GM23338 (cell line): ENCODE measurements around the gene TRAF7. TPM values are rescaled to one million over a fixed set of nuclear protein-coding genes. Genes with fewer than 3 reads are reported as not detected.

Source experiments
- ATAC-seq: fragments of 200-7000 bp; cut with Tn5 transposase; 3 replicates; pipeline ENCODE4 v1.9.1; 2020
- DNase-seq: peaks from one replicate; pipeline ENCODE4 v3.0.0-alpha.2; 2015; ENCODE audit warnings: low spot score
- H2AFZ ChIP-seq: fragments of 200-600 bp; sonication (generic); 2 replicates; pipeline ENCODE4 v1.8.0; 2016; ENCODE audit warnings: antibody characterized with exemption, mild to moderate bottlenecking, moderate library complexity
- H3F3A ChIP-seq: fragments of 200-600 bp; sonication (generic); replicated peaks from 2 replicates; pipeline ENCODE4 v1.8.0; 2017; ENCODE audit warnings: antibody characterized with exemption, mixed run types, low read depth
- H3K27ac ChIP-seq: fragments of 200-600 bp; sonication (generic); 2 replicates; pipeline ENCODE4 v1.6.1; 2016; ENCODE audit warnings: low read depth
- H3K27me3 ChIP-seq: fragments of 200-600 bp; sonication (generic); 2 replicates; pipeline ENCODE4 v1.8.0; 2016; ENCODE audit warnings: mild to moderate bottlenecking, mixed run types, moderate library complexity; ENCODE audit not compliant: insufficient read depth
- H3K36me3 ChIP-seq: fragments of 200-600 bp; sonication (generic); 2 replicates; pipeline ENCODE4 v1.8.0; 2016; ENCODE audit warnings: mild to moderate bottlenecking; ENCODE audit not compliant: insufficient read depth
- H3K4me1 ChIP-seq: fragments of 200-600 bp; sonication (generic); 2 replicates; pipeline ENCODE4 v1.8.0; 2016; ENCODE audit warnings: mild to moderate bottlenecking, moderate library complexity; ENCODE audit not compliant: insufficient read depth
- H3K4me2 ChIP-seq: fragments of 200-600 bp; sonication (generic); 2 replicates; pipeline ENCODE4 v1.7.1; 2017; ENCODE audit warnings: mixed run types
- H3K4me3 ChIP-seq: fragments of 200-600 bp; sonication (generic); 2 replicates; pipeline ENCODE4 v1.6.1; 2016; ENCODE audit warnings: mixed run types
- H3K79me2 ChIP-seq: fragments of 200-600 bp; sonication (generic); replicated peaks from 2 replicates; pipeline ENCODE4 v1.8.0; 2017; ENCODE audit warnings: mild to moderate bottlenecking; ENCODE audit not compliant: insufficient read depth
- H3K9me2 ChIP-seq: fragments of 200-600 bp; sonication (generic); 2 replicates; pipeline ENCODE4 v1.8.0; 2017; ENCODE audit not compliant: insufficient read depth
- H4K20me1 ChIP-seq: fragments of 200-600 bp; sonication (generic); replicated peaks from 2 replicates; pipeline ENCODE4 v1.8.0; 2017; ENCODE audit warnings: mild to moderate bottlenecking; ENCODE audit not compliant: insufficient read depth
- H3K27ac Mint-ChIP-seq: 2 replicates; pipeline ENCODE4 v1.8.0; 2020; ENCODE audit warnings: inconsistent platforms, mild to moderate bottlenecking, moderate library complexity, mixed read lengths
- H3K27me3 Mint-ChIP-seq: 3 replicates; pipeline ENCODE4 v1.8.0; 2022; ENCODE audit warnings: low read depth, mild to moderate bottlenecking, moderate library complexity, mixed read lengths, inconsistent platforms; ENCODE audit not compliant: insufficient read depth, poor library complexity
- H3K36me3 Mint-ChIP-seq: 3 replicates; pipeline ENCODE4 v1.8.0; 2021; ENCODE audit warnings: low read depth, mild to moderate bottlenecking, inconsistent platforms, moderate library complexity, mixed read lengths
- H3K4me1 Mint-ChIP-seq: 3 replicates; pipeline ENCODE4 v1.8.0; 2020; ENCODE audit warnings: mild to moderate bottlenecking, inconsistent platforms, mixed read lengths
- H3K4me3 Mint-ChIP-seq: 3 replicates; pipeline ENCODE4 v1.8.0; 2021; ENCODE audit warnings: moderate library complexity, mild to moderate bottlenecking, inconsistent platforms, mixed read lengths
- H3K9me3 Mint-ChIP-seq: 3 replicates; pipeline ENCODE4 v1.8.0; 2020; ENCODE audit warnings: moderate library complexity, mild to moderate bottlenecking, inconsistent platforms, mixed read lengths
- CREB1 ChIP-seq: fragments of 250-450 bp; sonication (Bioruptor Pico); IDR thresholded peaks from 2 replicates; pipeline ENCODE4 v1.5.0; 2020; ENCODE audit warnings: low read depth, mild to moderate bottlenecking, moderate library complexity
- EZH2 ChIP-seq: fragments of 200-600 bp; sonication (generic); IDR thresholded peaks from one replicate; pipeline ENCODE4 v1.8.0; 2017; ENCODE audit warnings: antibody characterized with exemption, mild to moderate bottlenecking, low read depth; ENCODE audit not compliant: unreplicated experiment
- EZH2phosphoT487 ChIP-seq: fragments of 200-600 bp; sonication (generic); IDR thresholded peaks from one replicate; pipeline ENCODE4 v1.8.1; 2018; ENCODE audit warnings: antibody characterized with exemption; ENCODE audit not compliant: unreplicated experiment
- JUNB ChIP-seq: IDR thresholded peaks from one replicate; pipeline ENCODE4 v1.6.1; 2016; ENCODE audit warnings: antibody characterized with exemption; ENCODE audit not compliant: unreplicated experiment
- NANOG ChIP-seq: IDR thresholded peaks from 2 replicates; pipeline ENCODE4 v1.6.1; 2016; ENCODE audit warnings: antibody characterized with exemption, borderline replicate concordance
- POLR2AphosphoS5 ChIP-seq: IDR thresholded peaks from 2 replicates; pipeline ENCODE4 v1.6.1; 2016; ENCODE audit warnings: antibody characterized with exemption, low read depth
- STAT1 ChIP-seq: IDR thresholded peaks from one replicate; pipeline ENCODE4 v1.6.1; 2016; ENCODE audit warnings: antibody characterized with exemption; ENCODE audit not compliant: unreplicated experiment
- ZNF331 ChIP-seq: fragments of 250-450 bp; sonication (Bioruptor Pico); IDR thresholded peaks from 2 replicates; pipeline ENCODE4 v1.5.0; 2020; ENCODE audit warnings: low read depth, mild to moderate bottlenecking, moderate library complexity
- polyA plus RNA-seq: library from polyadenylated mRNA; unstranded; fragments of >200 nt; fragmentation: Nextera tagmentation; extraction: Ambion mirVana; gene quantifications from 2 replicates; pipeline ENCODE4 v1.2.1, GENCODE V29; 2016
- total RNA-seq: library from RNA; depleted of rRNA; stranded (reverse); fragments of >200 nt; shearing (Covaris generic); gene quantifications from 2 replicates; pipeline ENCODE4 v1.2.3, GENCODE V29; 2014
- TF ChIP-seq, protein P1 (sequence below): fragments of 250-450 bp; sonication (Bioruptor Pico); IDR thresholded peaks from 2 replicates; pipeline ENCODE4 v1.5.0; 2020; ENCODE audit warnings: mild to moderate bottlenecking, moderate library complexity
- TF ChIP-seq, protein P2 (sequence below), 2 experiments: fragments of 200-600 bp in 1 of 2; sonication (generic) in 1 of 2; conservative IDR thresholded peaks; 2 replicates each; pipeline versions ENCODE4 v1.5.1 to v1.6.1; 2016 to 2017; ENCODE audit warnings: antibody characterized with exemption in 2 of 2, low read depth in 2 of 2, mild to moderate bottlenecking in 2 of 2, moderate library complexity in 1 of 2

TRAF7 gene
- total and polyA plus RNA-seq, 2 experiments from 2014 or later, result 36.4 to 133 TPM

DNA sequence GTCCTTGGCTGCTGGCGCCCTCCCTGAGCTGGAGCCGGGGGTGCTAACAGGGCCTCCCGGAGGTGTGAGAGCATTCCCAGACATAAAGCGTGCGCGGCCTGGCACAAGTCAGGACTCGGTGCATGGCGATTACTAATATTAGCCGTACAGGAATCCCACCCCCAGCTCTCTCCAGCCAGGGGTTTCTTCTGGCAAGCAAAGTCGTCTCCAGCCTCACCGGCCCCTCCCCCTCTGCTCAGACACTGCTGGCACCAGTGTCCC, 35.8 kb downstream of the TRAF7 start (continued):
- TF ChIP-seq, protein P1, sequence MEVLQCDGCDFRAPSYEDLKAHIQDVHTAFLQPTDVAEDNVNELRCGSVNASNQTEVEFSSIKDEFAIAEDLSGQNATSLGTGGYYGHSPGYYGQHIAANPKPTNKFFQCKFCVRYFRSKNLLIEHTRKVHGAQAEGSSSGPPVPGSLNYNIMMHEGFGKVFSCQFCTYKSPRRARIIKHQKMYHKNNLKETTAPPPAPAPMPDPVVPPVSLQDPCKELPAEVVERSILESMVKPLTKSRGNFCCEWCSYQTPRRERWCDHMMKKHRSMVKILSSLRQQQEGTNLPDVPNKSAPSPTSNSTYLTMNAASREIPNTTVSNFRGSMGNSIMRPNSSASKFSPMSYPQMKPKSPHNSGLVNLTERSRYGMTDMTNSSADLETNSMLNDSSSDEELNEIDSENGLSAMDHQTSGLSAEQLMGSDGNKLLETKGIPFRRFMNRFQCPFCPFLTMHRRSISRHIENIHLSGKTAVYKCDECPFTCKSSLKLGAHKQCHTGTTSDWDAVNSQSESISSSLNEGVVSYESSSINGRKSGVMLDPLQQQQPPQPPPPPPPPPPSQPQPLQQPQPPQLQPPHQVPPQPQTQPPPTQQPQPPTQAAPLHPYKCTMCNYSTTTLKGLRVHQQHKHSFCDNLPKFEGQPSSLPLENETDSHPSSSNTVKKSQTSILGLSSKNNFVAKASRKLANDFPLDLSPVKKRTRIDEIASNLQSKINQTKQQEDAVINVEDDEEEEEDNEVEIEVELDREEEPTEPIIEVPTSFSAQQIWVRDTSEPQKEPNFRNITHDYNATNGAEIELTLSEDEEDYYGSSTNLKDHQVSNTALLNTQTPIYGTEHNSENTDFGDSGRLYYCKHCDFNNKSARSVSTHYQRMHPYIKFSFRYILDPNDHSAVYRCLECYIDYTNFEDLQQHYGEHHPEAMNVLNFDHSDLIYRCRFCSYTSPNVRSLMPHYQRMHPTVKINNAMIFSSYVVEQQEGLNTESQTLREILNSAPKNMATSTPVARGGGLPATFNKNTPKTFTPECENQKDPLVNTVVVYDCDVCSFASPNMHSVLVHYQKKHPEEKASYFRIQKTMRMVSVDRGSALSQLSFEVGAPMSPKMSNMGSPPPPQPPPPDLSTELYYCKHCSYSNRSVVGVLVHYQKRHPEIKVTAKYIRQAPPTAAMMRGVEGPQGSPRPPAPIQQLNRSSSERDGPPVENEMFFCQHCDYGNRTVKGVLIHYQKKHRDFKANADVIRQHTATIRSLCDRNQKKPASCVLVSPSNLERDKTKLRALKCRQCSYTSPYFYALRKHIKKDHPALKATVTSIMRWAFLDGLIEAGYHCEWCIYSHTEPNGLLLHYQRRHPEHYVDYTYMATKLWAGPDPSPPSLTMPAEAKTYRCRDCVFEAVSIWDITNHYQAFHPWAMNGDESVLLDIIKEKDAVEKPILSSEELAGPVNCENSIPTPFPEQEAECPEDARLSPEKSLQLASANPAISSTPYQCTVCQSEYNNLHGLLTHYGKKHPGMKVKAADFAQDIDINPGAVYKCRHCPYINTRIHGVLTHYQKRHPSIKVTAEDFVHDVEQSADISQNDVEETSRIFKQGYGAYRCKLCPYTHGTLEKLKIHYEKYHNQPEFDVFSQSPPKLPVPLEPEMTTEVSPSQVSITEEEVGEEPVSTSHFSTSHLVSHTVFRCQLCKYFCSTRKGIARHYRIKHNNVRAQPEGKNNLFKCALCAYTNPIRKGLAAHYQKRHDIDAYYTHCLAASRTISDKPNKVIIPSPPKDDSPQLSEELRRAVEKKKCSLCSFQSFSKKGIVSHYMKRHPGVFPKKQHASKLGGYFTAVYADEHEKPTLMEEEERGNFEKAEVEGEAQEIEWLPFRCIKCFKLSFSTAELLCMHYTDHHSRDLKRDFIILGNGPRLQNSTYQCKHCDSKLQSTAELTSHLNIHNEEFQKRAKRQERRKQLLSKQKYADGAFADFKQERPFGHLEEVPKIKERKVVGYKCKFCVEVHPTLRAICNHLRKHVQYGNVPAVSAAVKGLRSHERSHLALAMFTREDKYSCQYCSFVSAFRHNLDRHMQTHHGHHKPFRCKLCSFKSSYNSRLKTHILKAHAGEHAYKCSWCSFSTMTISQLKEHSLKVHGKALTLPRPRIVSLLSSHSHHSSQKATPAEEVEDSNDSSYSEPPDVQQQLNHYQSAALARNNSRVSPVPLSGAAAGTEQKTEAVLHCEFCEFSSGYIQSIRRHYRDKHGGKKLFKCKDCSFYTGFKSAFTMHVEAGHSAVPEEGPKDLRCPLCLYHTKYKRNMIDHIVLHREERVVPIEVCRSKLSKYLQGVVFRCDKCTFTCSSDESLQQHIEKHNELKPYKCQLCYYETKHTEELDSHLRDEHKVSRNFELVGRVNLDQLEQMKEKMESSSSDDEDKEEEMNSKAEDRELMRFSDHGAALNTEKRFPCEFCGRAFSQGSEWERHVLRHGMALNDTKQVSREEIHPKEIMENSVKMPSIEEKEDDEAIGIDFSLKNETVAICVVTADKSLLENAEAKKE (CRISPR knock-in tag), result no peak
- TF ChIP-seq JUNB (no peak), EZH2phosphoT487 (no peak), CREB1 (no peak)

DNA sequence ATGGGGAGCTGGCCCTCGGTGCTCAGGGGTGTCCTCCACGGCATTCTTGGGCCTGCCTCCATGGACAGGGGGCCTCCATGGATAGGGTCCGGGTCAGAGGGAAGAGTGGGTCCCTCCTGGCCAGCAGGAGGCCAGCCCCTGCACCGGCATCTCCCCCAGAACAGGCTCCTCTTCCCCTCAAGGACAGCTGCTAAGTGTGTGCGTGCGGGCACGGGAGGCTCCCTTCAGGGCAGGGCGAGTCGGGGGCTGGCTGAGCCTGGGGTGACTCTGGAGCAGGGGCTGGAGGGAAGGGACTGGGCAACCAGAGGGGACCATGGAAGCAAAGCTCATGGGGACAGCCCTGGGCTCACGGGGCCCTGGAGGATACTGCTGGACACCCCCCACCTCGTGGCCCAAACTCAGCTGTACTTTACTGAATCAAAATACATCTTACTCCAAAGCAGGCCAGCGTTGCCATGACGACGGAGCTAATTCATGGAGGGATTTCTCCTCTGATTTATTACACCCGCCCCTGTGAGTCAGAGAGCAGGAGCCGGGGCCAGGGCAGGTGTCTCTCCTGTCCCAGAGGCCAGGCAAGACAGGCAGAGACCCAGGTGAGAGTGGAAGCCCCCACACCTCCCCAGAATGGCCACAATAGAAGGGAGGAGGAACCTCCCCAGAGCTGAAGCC, 38.7 kb downstream of the TRAF7 start:
- H3K4me2 ChIP-seq, result no peak overlapping the region
- peak overlapping the region; percentile 70; the same call in 1 of the 3 replicates for H3K4me3 Mint-ChIP-seq
- TF ChIP-seq EZH2phosphoT487 (no peak), STAT1 (no peak), ZNF331 (CRISPR knock-in tag) (no peak), POLR2AphosphoS5 (no peak), NANOG (no peak), JUNB (no peak), EZH2 (no peak)
- TF ChIP-seq, protein P2, sequence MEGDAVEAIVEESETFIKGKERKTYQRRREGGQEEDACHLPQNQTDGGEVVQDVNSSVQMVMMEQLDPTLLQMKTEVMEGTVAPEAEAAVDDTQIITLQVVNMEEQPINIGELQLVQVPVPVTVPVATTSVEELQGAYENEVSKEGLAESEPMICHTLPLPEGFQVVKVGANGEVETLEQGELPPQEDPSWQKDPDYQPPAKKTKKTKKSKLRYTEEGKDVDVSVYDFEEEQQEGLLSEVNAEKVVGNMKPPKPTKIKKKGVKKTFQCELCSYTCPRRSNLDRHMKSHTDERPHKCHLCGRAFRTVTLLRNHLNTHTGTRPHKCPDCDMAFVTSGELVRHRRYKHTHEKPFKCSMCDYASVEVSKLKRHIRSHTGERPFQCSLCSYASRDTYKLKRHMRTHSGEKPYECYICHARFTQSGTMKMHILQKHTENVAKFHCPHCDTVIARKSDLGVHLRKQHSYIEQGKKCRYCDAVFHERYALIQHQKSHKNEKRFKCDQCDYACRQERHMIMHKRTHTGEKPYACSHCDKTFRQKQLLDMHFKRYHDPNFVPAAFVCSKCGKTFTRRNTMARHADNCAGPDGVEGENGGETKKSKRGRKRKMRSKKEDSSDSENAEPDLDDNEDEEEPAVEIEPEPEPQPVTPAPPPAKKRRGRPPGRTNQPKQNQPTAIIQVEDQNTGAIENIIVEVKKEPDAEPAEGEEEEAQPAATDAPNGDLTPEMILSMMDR (conservative IDR thresholded peaks at IDR 0.05; ENCODE audit: low read depth in 2 of 2), result no peak

More for the DNA sequence above, 38.7 kb downstream of the TRAF7 start:
- Histone ChIP-seq H3F3A (0 out of 2 replicates have a peak, but pooled peaks cover 2% of the 10 kb centered on the region), H3K9me2 (no peaks in the 10 kb centered on the region), H3K27ac (no peak overlapping the region), H3K4me3 (no peak overlapping the region), H4K20me1 (no peaks in the 10 kb centered on the region), H3K27me3 (peaks cover 37% of the 10 kb centered on the region), H3K4me1 (no peaks in the 10 kb centered on the region; the same call in 1 of the 2 replicates), H3K79me2 (no peaks in the 10 kb centered on the region), H3K36me3 (no peaks in the 10 kb centered on the region), H2AFZ (no peak overlapping the region)
- Mint-ChIP-seq H3K27ac (no peak overlapping the region), H3K9me3 (no peaks in the 10 kb centered on the region), H3K4me1 (no peaks in the 10 kb centered on the region), H3K27me3 (peaks cover 25% of the 10 kb centered on the region), H3K36me3 (no peaks in the 10 kb centered on the region; the same call in 2 of the 3 replicates)
- ATAC-seq (no peak), DNase-seq (no peak)
